Measurements from ENCODE around the gene MRPL14. TPM values are rescaled to one million over a fixed set of nuclear protein-coding genes. Genes with fewer than 3 reads are reported as not detected.

Gene MRPL14
- total RNA-seq, 1 donor from 2014 or later: 36.1 TPM

DNA sequence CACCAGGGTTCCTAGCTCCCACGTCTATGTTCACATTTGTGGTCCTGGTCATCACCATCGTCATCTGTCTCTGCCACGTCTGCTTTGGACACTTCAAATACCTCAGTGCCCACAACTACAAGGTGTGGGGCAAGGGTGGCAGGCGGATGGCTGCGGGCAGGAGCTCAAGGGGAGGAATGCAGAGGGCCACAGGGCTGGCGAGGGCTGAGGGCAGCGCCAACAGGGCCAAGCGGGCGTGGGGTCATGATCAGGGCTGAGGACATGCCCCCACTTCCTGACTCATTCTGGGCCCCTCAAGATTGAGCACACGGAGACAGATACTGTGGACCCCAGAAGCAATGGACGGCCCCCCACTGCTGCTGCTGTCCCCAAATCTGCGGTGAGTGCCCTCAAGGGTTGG, 26.8 kb upstream of the MRPL14 start:
- Histone ChIP-seq H3K27me3 (no peaks in the 10 kb centered on the region), H3K27ac (no peak overlapping the region), H3K4me3 (no peak overlapping the region), H3K36me3 (peaks cover 0 to 8% of the 10 kb centered on the region in 2 donors), H3K4me1 (peaks cover 7% of the 10 kb centered on the region), H3K9me3 (no peaks in the 10 kb centered on the region)
- TF ChIP-seq POLR2A (IDR thresholded peaks at IDR 0.05): no peak
- TF ChIP-seq POLR2AphosphoS5 (IDR thresholded peaks at IDR 0.05; ENCODE audit: insufficient read depth in 1 of 2, low read depth in 1 of 2): no peak
- TF ChIP-seq, protein P1, sequence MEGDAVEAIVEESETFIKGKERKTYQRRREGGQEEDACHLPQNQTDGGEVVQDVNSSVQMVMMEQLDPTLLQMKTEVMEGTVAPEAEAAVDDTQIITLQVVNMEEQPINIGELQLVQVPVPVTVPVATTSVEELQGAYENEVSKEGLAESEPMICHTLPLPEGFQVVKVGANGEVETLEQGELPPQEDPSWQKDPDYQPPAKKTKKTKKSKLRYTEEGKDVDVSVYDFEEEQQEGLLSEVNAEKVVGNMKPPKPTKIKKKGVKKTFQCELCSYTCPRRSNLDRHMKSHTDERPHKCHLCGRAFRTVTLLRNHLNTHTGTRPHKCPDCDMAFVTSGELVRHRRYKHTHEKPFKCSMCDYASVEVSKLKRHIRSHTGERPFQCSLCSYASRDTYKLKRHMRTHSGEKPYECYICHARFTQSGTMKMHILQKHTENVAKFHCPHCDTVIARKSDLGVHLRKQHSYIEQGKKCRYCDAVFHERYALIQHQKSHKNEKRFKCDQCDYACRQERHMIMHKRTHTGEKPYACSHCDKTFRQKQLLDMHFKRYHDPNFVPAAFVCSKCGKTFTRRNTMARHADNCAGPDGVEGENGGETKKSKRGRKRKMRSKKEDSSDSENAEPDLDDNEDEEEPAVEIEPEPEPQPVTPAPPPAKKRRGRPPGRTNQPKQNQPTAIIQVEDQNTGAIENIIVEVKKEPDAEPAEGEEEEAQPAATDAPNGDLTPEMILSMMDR (IDR thresholded peaks at IDR 0.05): no peak
- intact Hi-C loops (cut with DNase I): loop anchor here (5.0 kb wide), 1 partner anchor 57 kb away; no protein-coding TSS in a partner anchor
- no peak for DNase-seq (ENCODE audit: extremely low spot score in 2 of 2)

DNA sequence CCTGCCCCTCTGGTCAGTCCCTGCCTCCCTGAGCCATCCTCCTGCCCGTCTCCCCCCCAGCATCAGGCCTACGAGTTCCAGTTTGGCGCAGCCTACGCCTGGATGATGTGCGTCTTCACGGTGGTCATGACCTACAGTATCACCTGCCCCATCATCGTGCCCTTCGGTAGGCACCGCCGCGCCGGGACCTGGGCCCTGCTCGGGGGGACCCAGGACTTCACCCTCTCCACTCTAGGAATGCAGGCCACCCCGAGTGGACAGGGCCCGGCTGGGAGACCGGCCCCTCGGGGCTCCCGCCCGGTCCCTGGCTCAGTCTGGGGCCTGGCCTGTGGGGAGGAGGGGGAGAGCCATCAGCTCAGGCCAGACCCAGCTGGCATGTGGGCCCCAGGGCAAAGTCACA, 25.3 kb upstream of the MRPL14 start:
- no peak for DNase-seq (ENCODE audit: extremely low spot score in 2 of 2)
- Histone ChIP-seq H3K36me3 (peaks cover 0 to 16% of the 10 kb centered on the region in 2 donors), H3K4me1 (peaks cover 7% of the 10 kb centered on the region), H3K9me3 (no peaks in the 10 kb centered on the region), H3K27ac (no peak overlapping the region), H3K4me3 (no peak overlapping the region), H3K27me3 (no peaks in the 10 kb centered on the region)
- TF ChIP-seq, protein P1 (IDR thresholded peaks at IDR 0.05): no peak
- TF ChIP-seq POLR2A (IDR thresholded peaks at IDR 0.05) (no peak), POLR2AphosphoS5 (IDR thresholded peaks at IDR 0.05; ENCODE audit: insufficient read depth in 1 of 2, low read depth in 1 of 2) (no peak)
- intact Hi-C loops (cut with DNase I): loop anchor here (5.0 kb wide), 1 partner anchor 55 kb away; no protein-coding TSS in a partner anchor

DNA sequence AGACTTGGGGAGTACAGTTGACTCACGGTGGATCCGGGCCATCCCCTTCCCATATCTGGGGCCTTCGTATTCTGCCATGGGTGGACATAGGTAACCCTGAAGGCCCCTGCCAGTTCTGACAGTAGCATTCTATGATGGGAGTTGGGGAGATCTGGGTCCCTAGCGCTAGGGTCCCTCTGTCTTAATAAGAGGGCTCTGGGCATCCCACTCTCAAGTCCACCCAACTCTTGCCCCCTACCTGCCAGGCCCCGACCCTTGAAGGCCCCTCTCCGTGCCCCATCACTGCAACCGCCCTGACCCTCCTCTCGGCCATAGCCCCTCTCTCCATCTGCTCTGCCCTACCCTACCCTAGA, 24.8 kb upstream of the MRPL14 start:
- no peaks in the 10 kb centered on the region for H3K27me3 ChIP-seq
- peaks cover 0 to 16% of the 10 kb centered on the region in 2 donors for H3K36me3 ChIP-seq
- H3K9me3 ChIP-seq: no peaks in the 10 kb centered on the region
- TF ChIP-seq POLR2AphosphoS5 (IDR thresholded peaks at IDR 0.05; ENCODE audit: insufficient read depth in 1 of 2, low read depth in 1 of 2): no peak
- TF ChIP-seq POLR2A (IDR thresholded peaks at IDR 0.05): no peak
- TF ChIP-seq, protein P1 (IDR thresholded peaks at IDR 0.05): no peak
- H3K4me3 ChIP-seq: no peak overlapping the region
- H3K27ac ChIP-seq: no peak overlapping the region
- no peak for DNase-seq (ENCODE audit: extremely low spot score in 2 of 2)
- intact Hi-C loops (cut with DNase I): loop anchor here (5.0 kb wide), 1 partner anchor 55 kb away; no protein-coding TSS in a partner anchor
- H3K4me1 ChIP-seq: peaks cover 7% of the 10 kb centered on the region

DNA sequence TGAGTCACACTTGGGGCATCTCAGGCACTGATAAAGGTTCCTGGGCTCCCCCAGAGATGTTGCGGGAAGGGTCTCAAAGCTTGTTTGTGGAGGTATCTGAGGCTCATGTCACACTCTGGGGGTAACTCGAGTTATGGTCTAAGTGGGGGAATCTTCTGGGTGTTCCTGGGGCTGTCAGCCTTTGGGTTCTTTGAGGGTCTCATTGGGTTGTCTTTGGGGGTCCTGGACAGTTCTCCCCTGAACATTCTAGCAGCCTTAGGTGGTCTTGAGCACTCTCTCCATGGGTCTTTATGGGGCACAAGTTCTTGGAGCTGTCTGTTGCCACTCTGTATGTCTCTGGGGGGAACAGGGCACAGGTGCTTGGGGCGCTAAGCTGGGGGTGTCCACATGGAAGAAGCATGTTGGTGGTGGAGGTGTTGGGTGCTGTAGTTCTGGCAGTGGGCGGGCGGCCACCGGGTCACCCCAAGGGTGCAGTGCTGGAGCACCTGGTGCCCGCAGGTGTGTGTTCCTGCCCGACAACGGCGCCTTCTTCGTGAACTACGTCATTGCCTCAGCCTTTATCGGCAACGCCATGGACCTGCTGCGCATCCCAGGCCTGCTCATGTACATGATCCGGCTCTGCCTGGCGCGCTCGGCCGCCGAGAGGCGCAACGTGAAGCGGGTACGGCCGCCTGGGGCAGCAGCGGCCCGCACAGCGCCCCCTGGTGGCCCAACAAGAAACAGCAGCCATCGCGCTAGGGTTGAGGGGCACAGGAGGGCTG, 24.3 kb upstream of the MRPL14 start:
- TF ChIP-seq POLR2A (IDR thresholded peaks at IDR 0.05) (no peak), POLR2AphosphoS5 (IDR thresholded peaks at IDR 0.05; ENCODE audit: insufficient read depth in 1 of 2, low read depth in 1 of 2) (no peak)
- TF ChIP-seq, protein P1 (IDR thresholded peaks at IDR 0.05): peak; percentile 98 to 99 (median 99)
- Histone ChIP-seq H3K4me1 (peaks cover 7% of the 10 kb centered on the region), H3K9me3 (no peaks in the 10 kb centered on the region), H3K27me3 (no peaks in the 10 kb centered on the region), H3K4me3 (no peak overlapping the region), H3K27ac (no peak overlapping the region), H3K36me3 (peaks cover 0 to 16% of the 10 kb centered on the region in 2 donors)
- no peak for DNase-seq (ENCODE audit: extremely low spot score in 2 of 2)
- intact Hi-C loops (cut with DNase I): loop anchor here (5.0 kb wide), 1 partner anchor 54 kb away; no protein-coding TSS in a partner anchor
